ENCODE data around the gene TNC. TPM values are rescaled to one million over a fixed set of nuclear protein-coding genes. Genes with fewer than 3 reads are reported as not detected.

The TNC gene
- total RNA-seq, 1 donor from 2014 or later = 18.7 TPM

- Histone ChIP-seq H3K27me3 (no peaks in the 10 kb centered on the region), H3K4me1 (peaks cover 5% of the 10 kb centered on the region), H3K36me3 (no peaks in the 10 kb centered on the region), H3K4me3 (no peak overlapping the region), H3K9me3 (no peaks in the 10 kb centered on the region), H3K27ac (no peak overlapping the region)
- no peak for TF ChIP-seq POLR2A (IDR thresholded peaks at IDR 0.05)
- TF ChIP-seq CTCF (IDR thresholded peaks at IDR 0.05) = no peak
- no peak for TF ChIP-seq POLR2AphosphoS5 (IDR thresholded peaks at IDR 0.05; ENCODE audit: insufficient read depth in 1 of 2, low read depth in 1 of 2)
- DNase-seq (ENCODE audit: extremely low spot score in 2 of 2) = no peak
- intact Hi-C loops (cut with DNase I) = no loop called here
Observed at GRCh38 chr9:115106001-115106400, 12.0 kb downstream of the TNC start.

DNA sequence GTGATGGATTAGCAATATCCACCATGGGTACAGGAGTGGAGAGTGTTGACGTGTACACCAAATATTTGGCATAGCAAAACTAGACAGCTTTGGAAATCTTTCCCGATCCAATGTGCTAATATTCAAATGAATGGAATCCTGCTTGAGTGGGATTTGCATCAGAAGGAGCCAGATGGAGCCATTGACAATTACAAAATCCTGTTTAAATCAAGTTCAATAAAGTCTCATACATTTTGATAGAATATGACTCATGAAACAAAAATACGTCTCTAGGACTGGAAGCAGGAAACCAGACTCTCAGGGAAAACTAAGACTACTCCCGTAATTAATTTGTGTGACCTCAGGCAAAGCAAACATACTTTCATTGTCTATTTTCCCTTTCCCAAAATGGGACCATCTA is 13.0 kb downstream of the TNC start:
- Histone ChIP-seq H3K4me3 (no peak overlapping the region), H3K4me1 (peaks cover 8% of the 10 kb centered on the region), H3K36me3 (no peaks in the 10 kb centered on the region), H3K9me3 (no peaks in the 10 kb centered on the region), H3K27me3 (no peaks in the 10 kb centered on the region), H3K27ac (no peak overlapping the region)
- intact Hi-C loops (cut with DNase I) = no loop called here
- DNase-seq (ENCODE audit: extremely low spot score in 2 of 2) = no peak
- TF ChIP-seq CTCF (IDR thresholded peaks at IDR 0.05) (no peak), POLR2AphosphoS5 (IDR thresholded peaks at IDR 0.05; ENCODE audit: insufficient read depth in 1 of 2, low read depth in 1 of 2) (no peak)

- Histone ChIP-seq H3K4me3 (no peak overlapping the region), H3K9me3 (no peaks in the 10 kb centered on the region), H3K27me3 (no peaks in the 10 kb centered on the region), H3K4me1 (peaks cover 18% of the 10 kb centered on the region), H3K36me3 (no peaks in the 10 kb centered on the region), H3K27ac (no peak overlapping the region)
- DNase-seq (ENCODE audit: extremely low spot score in 2 of 2) = no peak
- intact Hi-C loops (cut with DNase I) = no loop called here
- no peak for TF ChIP-seq POLR2AphosphoS5 (IDR thresholded peaks at IDR 0.05; ENCODE audit: insufficient read depth in 1 of 2, low read depth in 1 of 2)
- no peak for TF ChIP-seq CTCF (IDR thresholded peaks at IDR 0.05)
- no peak for TF ChIP-seq POLR2A (IDR thresholded peaks at IDR 0.05)
Observed at GRCh38 chr9:115103746-115104477, 14.0 kb downstream of the TNC start.

GRCh38 chr9:115099901-115100300 is 18.1 kb downstream of the TNC start:
- TF ChIP-seq CTCF (IDR thresholded peaks at IDR 0.05) (no peak), POLR2AphosphoS5 (IDR thresholded peaks at IDR 0.05; ENCODE audit: insufficient read depth in 1 of 2, low read depth in 1 of 2) (no peak), POLR2A (IDR thresholded peaks at IDR 0.05) (no peak)
- Histone ChIP-seq H3K36me3 (no peaks in the 10 kb centered on the region), H3K27me3 (no peaks in the 10 kb centered on the region), H3K27ac (no peak overlapping the region), H3K4me3 (no peak overlapping the region), H3K4me1 (peaks cover 23% of the 10 kb centered on the region), H3K9me3 (no peaks in the 10 kb centered on the region)
- DNase-seq (ENCODE audit: extremely low spot score in 2 of 2) = no peak
- intact Hi-C loops (cut with DNase I) = no loop called here

- H3K9me3 ChIP-seq = no peaks in the 10 kb centered on the region
- H3K4me1 ChIP-seq = peaks cover 23% of the 10 kb centered on the region
- no peak overlapping the region for H3K4me3 ChIP-seq
- intact Hi-C loops (cut with DNase I) = no loop called here
- TF ChIP-seq POLR2A (IDR thresholded peaks at IDR 0.05) (no peak), POLR2AphosphoS5 (IDR thresholded peaks at IDR 0.05; ENCODE audit: insufficient read depth in 1 of 2, low read depth in 1 of 2) (peak in 1 of 2 donors; percentile 65), CTCF (IDR thresholded peaks at IDR 0.05) (no peak)
- H3K27ac ChIP-seq = peak overlapping the region; percentile 17
- H3K27me3 ChIP-seq = no peaks in the 10 kb centered on the region
- no peak for DNase-seq (ENCODE audit: extremely low spot score in 2 of 2)
- no peaks in the 10 kb centered on the region for H3K36me3 ChIP-seq
Observed at GRCh38 chr9:115098226-115098965, 19.6 kb downstream of the TNC start.

All from vagina (tissue), 2 donors.